Stimulated activated CD8-positive, alpha-beta memory T cell treated with anti-CD3 and anti-CD28 coated beads, Interleukin-12 subunit alpha, Interleukin-12 subunit beta, amount 100 ng/mL, for 4 hours (primary cell): ENCODE results near the gene NANOS1.

ENCODE experiments used
- DNase-seq: peaks from one replicate; pipeline ENCODE4 v3.0.0-alpha.2; 2020; ENCODE audit warnings: low read depth

NANOS1 gene

DNA sequence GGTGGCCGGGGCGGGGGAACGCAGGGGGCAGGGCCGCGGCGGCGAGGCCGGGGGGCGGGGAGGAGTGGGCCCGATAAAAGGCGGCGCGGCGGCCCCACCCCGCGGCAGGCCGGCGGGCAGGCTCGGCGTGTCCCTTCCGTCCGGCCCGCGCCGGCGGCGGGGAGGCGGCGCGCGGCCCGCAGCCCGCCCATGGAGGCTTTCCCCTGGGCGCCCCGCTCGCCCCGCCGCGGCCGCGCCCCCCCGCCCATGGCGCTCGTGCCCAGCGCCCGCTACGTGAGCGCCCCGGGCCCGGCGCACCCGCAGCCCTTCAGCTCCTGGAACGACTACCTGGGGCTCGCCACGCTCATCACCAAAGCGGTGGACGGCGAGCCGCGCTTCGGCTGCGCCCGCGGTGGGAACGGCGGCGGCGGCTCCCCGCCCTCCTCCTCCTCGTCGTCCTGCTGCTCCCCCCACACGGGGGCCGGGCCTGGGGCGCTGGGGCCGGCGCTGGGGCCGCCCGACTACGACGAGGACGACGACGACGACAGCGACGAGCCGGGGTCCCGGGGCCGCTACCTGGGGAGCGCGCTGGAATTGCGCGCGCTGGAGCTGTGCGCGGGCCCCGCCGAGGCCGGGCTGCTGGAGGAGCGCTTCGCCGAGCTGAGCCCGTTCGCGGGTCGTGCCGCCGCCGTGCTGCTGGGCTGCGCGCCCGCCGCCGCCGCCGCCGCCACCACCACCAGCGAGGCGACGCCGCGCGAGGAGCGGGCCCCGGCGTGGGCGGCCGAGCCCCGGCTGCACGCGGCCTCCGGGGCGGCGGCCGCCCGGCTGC lies at the start of gene NANOS1:
Gene NANOS1, plus strand, starts transcription at position 102 of the 808 bp plus-strand sequence. Its CDS starts 88 bp downstream, at position 190.
- peak; percentile 8 for DNase-seq

DNA sequence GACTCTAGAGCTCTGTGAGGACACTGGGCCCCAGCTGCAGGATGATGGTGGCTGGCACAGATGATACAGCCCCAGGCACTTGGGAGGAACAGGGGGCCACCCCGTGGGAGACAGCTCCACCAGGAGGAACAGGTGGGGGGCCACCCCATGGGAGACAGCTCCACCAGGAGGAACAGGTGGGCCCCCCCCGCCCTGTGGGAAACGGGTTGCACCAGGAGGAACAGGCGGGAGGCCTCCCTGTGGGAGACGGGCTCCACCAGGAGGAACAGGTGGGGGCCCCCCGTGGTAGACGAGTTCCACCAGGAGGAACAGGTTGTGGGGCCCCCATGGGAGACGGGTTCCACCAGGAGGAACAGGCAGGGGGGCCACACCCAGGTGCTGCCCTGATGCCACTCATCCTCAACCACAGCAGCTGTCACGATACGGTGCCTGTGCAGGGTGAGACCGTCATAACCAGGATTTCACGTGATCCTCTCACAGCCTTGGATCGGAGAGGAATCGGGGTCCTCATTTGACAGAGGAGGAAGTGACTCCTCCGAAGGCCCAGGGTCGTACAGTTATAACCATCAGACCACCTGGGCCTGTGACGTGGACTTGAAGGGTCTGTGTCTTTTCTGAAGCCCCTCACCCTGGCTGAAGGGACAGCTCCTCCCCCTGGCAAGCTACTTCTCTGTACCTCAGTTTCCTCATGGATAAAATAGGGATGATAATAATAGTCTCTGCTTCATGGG lies 49.2 kb upstream of the NANOS1 start:
- no peak for DNase-seq

GRCh38 chr10:118980870-118981269 lies 48.6 kb upstream of the NANOS1 start:
- no peak for DNase-seq

DNA sequence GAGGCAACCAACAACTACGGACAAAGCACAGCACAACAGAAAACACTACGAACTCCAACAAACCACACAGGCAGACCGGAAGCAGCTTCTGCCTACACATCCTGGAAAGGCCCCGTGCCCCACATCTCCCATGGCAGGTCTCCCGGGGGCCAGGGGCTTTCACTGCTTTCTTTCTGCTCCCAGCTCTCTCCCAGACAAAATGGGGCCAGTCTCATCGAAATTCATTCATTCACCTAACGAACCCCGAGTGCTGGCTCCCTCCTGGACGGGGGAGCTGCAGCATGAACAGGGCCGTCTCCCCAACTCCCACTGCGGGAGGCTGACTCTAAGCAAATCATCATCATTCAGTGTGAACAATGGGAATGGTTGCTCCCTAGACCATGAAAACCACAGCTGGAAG lies 47.6 kb upstream of the NANOS1 start:
- DNase-seq = no peak

DNA sequence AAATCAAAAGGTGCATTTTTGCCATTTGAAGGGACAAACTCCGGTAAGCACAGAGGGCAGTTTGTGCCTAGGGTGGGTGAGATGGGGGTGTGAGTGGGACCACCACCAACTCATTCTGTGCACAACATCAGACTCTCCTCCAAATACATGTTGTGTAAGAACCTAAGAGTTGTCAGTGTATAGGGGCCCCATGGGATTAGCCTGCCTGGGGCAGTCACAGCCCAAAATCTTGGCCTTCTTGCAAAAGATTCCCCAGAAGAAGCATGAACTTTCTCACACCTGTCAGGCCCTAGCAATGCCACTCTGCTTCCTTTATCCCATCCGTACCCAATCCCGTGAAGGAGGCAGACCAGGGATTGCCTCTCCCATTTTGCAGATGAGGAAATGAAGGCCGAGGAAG lies 47.1 kb upstream of the NANOS1 start:
- no peak for DNase-seq

- no peak for DNase-seq
Measured at GRCh38 chr10:118983263-118983662, 46.3 kb upstream of the NANOS1 start.

DNA sequence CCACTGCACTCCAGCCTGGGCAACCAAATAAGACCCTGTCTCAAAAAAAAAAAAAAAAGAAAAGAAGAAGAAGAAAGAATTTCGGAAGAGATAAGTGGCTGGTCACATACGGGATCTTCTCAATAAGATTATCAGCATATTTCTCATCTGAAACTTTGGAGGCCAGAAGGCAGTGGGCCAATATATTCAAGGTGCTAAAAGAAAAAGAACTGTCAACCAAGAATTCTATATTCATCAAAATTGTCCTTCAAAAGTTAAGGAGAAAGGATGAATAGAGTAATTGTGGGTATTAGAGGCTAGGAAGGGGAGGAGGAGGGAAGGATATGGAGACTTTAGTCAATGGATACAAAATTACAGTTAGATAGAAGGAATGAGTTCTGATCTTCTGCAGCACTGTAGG lies 43.9 kb upstream of the NANOS1 start:
- DNase-seq = no peak

- no peak for DNase-seq
Measured at GRCh38 chr10:118986815-118987790, 42.4 kb upstream of the NANOS1 start.

- no peak for DNase-seq
Measured at GRCh38 chr10:118990326-118990725, 39.2 kb upstream of the NANOS1 start.

DNA sequence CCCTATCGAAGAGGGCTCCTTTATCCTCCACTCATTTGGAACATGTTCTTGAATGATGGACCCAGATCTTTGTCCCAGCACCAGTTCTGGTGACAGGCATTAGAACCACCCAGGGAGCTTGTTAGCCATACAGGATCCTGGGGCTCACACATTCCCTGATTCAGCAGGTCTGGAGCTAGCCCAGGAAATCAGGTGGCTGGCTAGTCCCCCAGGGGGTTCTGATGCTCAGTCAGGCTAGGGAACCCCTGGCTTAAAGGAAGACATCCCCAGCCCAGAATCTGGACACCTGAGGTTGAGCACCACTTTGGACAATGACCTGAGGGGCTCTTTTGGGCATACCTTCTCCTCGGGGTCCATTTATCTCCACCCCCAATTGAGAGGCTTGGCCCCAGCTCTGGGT lies 37.0 kb upstream of the NANOS1 start:
- no peak for DNase-seq

DNA sequence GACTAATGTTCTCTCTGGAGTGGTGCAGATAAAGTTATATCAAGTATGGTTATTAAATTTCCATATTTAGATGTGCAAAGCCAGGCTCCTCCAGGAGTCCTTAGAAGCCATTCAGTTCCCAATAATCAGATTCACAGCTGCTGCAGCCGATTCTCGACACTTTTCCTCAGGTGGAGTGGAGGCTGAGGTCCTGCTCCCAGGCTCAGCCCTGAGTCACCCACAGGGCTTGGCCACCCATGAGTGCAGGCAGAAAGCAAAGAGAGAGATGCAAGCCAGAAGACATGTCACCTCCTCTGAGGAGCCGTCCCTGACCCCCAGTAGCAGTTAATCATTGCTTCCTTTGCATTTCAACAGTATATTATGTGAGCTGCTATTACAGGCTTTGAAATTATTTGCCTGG lies 36.3 kb upstream of the NANOS1 start:
- DNase-seq = no peak

GRCh38 chr10:118994321-118994720 lies 35.2 kb upstream of the NANOS1 start:
- DNase-seq = no peak

GRCh38 chr10:118995739-118996138 lies 33.8 kb upstream of the NANOS1 start:
- DNase-seq = no peak

DNA sequence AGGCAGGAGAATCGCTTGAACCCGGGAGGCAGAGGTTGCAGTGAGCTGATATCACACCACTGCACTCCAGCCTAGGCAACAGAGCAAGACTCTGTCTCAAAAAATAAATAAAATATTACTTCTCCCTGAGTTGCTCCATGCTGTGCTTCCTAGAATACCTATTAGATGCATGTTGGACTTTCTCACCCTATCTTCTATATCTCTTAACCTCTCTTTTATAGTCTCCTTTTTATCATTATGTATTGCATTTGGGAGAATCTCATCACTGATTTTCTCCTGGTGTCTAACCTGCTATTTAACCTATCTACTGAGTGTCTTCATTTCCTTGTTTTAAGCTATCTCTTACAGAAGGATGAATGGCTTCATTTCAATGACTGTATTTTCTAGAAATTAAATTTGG lies 32.1 kb upstream of the NANOS1 start:
- no peak for DNase-seq

- no peak for DNase-seq
Measured at GRCh38 chr10:118998183-118998582, 31.3 kb upstream of the NANOS1 start.

- DNase-seq = no peak
Measured at GRCh38 chr10:119001717-119002500, 27.6 kb upstream of the NANOS1 start.

- DNase-seq = no peak
Measured at GRCh38 chr10:119003572-119004289, 25.8 kb upstream of the NANOS1 start.

DNA sequence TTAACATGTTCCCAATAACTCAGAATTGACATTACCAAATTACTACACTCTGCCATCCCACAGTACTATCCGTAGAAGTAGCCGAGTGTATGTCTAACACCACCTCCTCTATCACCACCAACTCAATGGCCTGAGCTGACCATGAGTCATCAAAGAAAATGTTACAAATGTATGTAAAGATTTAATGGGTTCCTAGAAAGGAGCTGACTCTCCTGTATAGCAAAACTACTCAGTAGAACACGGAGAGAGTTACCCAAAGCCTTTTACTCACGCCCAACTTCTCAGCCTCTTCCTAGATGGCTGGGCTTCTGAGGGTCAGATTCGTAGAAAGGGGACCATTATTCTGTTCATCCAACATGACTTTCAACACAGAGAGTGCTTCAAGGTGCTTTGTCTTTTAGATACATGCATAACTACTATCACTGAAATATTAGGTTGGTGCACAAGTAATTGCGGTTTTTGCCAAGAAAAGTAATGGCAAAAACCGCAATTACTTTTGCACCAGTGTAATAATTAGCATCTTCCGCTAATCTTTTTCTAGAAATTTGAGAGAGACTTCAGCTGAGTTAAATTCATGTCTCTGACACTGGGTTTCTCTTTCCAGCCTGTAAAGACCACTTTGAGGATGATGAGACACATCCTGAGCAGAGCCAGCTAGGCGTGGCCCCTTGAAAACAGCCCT lies 24.0 kb upstream of the NANOS1 start:
- no peak for DNase-seq

- DNase-seq = no peak
Measured at GRCh38 chr10:119006451-119007210, 22.9 kb upstream of the NANOS1 start.

GRCh38 chr10:119007211-119007574 lies 22.3 kb upstream of the NANOS1 start:
- DNase-seq = no peak
